Prostate gland (tissue), 2 donors: ENCODE data around the gene CD200R1L. TPM values are rescaled to one million over a fixed set of nuclear protein-coding genes. Genes with fewer than 3 reads are reported as not detected.

Experiments
- DNase-seq: peaks from one replicate; pipeline ENCODE4 v3.0.0-alpha.2; 2019; ENCODE audit warnings: low spot score
- H3K27ac ChIP-seq, 2 donors: fragments of 200-600 bp; sonication (generic); 2 replicates each; pipeline ENCODE4 v1.5.1; 2017 to 2019
- H3K27me3 ChIP-seq: fragments of 200-600 bp; sonication (generic); replicated peaks from 2 replicates; pipeline ENCODE4 v1.5.1; 2019; ENCODE audit not compliant: insufficient read depth
- H3K36me3 ChIP-seq, 2 donors: fragments of 200-600 bp; sonication (generic); 1 replicate in 1 of 2; 2 replicates in 1 of 2; pipeline versions ENCODE4 v1.5.1 to v1.8.1; 2017 to 2019
- H3K4me1 ChIP-seq: fragments of 200-600 bp; sonication (generic); replicated peaks from 2 replicates; pipeline ENCODE4 v1.5.1; 2019
- H3K4me3 ChIP-seq, 2 donors: fragments of 200-600 bp; sonication (generic); 2 replicates each; pipeline ENCODE4 v1.5.1; 2017 to 2019
- H3K9me3 ChIP-seq: fragments of 200-600 bp; sonication (generic); 2 replicates; pipeline ENCODE4 v1.5.1; 2017
- POLR2A ChIP-seq: fragments of 450-650 bp; IDR thresholded peaks from one replicate; pipeline ENCODE4 v1.6.1; 2016; ENCODE audit warnings: antibody characterized with exemption, mild to moderate bottlenecking
- POLR2AphosphoS5 ChIP-seq: sonication (generic); formaldehyde crosslinking; IDR thresholded peaks from one replicate; pipeline ENCODE4 v1.6.1; 2017; ENCODE audit warnings: antibody characterized with exemption
- WGBS: methylation state at CpG from one replicate; pipeline ENCODE4 v1.1.5; 2018; 5-methylcytosine and 5-hydroxymethylcytosine counted together
- intact Hi-C: fragments of 100-400 bp; cut with DNase I; formaldehyde crosslinking; loops from one replicate; pipeline ENCODE4 v1.14.2; 2022
- total RNA-seq, 2 donors: library from RNA; depleted of rRNA; stranded (reverse); fragments of >200 nt; gene quantifications; one replicate each; pipeline ENCODE4 v1.1.0, GENCODE V29; 2016
- TF ChIP-seq, protein P1 (sequence below), 4 experiments: fragments of 200-600 bp in 2 of 4; fragments of 450-650 bp in 2 of 4; sonication (generic) in 2 of 4; IDR thresholded peaks; 1 replicate in 3 of 4; 2 replicates in 1 of 4; pipeline ENCODE4 v1.5.1; 2016 to 2019; ENCODE audit warnings: antibody characterized with exemption in 4 of 4, mild to moderate bottlenecking in 2 of 4, moderate library complexity in 2 of 4

Gene CD200R1L
- total RNA-seq, 2 donors from 2014 or later = not detected

GRCh38 chr3:112770032-112770626 lies 76.5 kb downstream of the CD200R1L start:
- no peaks in the 10 kb centered on the region for H3K9me3 ChIP-seq
- H3K36me3 ChIP-seq = no peaks in the 10 kb centered on the region
- H3K27me3 ChIP-seq = no peaks in the 10 kb centered on the region
- no peak for DNase-seq
- H3K4me1 ChIP-seq = no peaks in the 10 kb centered on the region
- no peak overlapping the region for H3K4me3 ChIP-seq
- no peak overlapping the region for H3K27ac ChIP-seq
- TF ChIP-seq, protein P1, sequence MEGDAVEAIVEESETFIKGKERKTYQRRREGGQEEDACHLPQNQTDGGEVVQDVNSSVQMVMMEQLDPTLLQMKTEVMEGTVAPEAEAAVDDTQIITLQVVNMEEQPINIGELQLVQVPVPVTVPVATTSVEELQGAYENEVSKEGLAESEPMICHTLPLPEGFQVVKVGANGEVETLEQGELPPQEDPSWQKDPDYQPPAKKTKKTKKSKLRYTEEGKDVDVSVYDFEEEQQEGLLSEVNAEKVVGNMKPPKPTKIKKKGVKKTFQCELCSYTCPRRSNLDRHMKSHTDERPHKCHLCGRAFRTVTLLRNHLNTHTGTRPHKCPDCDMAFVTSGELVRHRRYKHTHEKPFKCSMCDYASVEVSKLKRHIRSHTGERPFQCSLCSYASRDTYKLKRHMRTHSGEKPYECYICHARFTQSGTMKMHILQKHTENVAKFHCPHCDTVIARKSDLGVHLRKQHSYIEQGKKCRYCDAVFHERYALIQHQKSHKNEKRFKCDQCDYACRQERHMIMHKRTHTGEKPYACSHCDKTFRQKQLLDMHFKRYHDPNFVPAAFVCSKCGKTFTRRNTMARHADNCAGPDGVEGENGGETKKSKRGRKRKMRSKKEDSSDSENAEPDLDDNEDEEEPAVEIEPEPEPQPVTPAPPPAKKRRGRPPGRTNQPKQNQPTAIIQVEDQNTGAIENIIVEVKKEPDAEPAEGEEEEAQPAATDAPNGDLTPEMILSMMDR (IDR thresholded peaks at IDR 0.05) = no peak
- WGBS = 86% methylated on average over 3 of the region's 3 CpGs
- intact Hi-C loops = no loop called here

DNA sequence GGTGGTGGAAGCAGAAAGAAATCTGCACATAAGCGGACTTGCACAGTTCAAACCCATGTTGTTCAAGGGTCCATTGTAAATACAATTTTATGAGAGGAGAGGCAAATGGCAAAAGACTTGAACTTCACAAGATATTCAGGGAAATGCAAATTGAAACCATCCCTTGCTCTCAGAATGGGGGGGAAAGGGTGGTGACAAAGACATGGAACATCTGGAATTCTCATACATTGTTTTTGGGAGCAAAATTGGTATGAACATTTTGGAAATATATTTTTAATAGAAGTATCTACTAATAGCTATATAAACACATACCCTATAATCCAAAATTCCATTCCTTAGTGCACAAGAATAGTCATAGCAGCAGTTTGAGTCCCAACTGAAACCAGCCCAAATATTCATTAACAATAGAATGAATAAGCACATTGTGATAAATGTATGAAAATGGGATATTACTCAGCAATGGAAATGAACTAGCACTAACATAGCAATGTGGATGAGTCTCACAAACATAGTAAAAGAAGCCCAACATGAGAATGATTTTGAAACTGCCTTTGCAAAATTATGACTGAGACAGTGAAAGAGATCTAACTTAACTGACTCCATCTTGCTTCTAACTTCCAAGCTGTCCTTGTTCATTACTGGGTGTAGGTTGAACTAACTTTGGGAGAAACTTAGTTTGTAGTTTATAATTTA lies 77.2 kb downstream of the CD200R1L start:
- 69% methylated on average over 1 of the region's 1 CpG for WGBS
- no peaks in the 10 kb centered on the region for H3K36me3 ChIP-seq
- DNase-seq = no peak
- no peaks in the 10 kb centered on the region for H3K4me1 ChIP-seq
- intact Hi-C loops = no loop called here
- H3K27me3 ChIP-seq = no peaks in the 10 kb centered on the region
- TF ChIP-seq POLR2AphosphoS5 = no peak
- no peak for TF ChIP-seq POLR2A
- TF ChIP-seq, protein P1 (IDR thresholded peaks at IDR 0.05) = no peak
- no peak overlapping the region for H3K27ac ChIP-seq
- H3K9me3 ChIP-seq = no peaks in the 10 kb centered on the region
- H3K4me3 ChIP-seq = no peak overlapping the region

- no peaks in the 10 kb centered on the region for H3K27me3 ChIP-seq
- no peaks in the 10 kb centered on the region for H3K36me3 ChIP-seq
- H3K9me3 ChIP-seq = no peaks in the 10 kb centered on the region
- intact Hi-C loops = no loop called here
- no peak overlapping the region for H3K4me3 ChIP-seq
- WGBS = 67% methylated on average over 2 of the region's 2 CpGs
- TF ChIP-seq POLR2A (no peak), POLR2AphosphoS5 (no peak)
- TF ChIP-seq, protein P1 (IDR thresholded peaks at IDR 0.05) = no peak
- H3K27ac ChIP-seq = no peak overlapping the region
- no peak for DNase-seq
- H3K4me1 ChIP-seq = no peaks in the 10 kb centered on the region
Measured at GRCh38 chr3:112767777-112768176, 78.9 kb downstream of the CD200R1L start.

DNA sequence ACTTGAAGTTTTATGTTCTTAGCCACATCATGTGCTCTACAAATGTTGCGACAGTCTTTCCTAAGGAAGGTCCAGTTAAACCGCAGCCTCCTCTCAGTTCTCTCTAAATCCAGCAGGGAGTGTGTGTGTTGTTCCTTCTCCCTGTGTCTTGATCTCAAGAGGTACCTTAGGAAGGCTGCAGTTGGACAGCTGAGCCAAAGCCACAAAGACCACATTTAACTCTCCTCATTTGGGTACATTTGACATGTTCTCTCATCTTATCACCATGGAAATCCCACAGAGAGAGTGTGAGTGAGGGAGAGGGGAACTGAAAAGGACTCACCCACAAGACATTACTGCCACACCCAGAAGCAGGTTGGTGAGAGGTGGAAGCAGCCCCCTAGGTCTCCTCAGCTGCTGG lies 79.5 kb downstream of the CD200R1L start:
- no peak overlapping the region for H3K27ac ChIP-seq
- H3K9me3 ChIP-seq = no peaks in the 10 kb centered on the region
- no peaks in the 10 kb centered on the region for H3K4me1 ChIP-seq
- intact Hi-C loops = no loop called here
- H3K36me3 ChIP-seq = no peaks in the 10 kb centered on the region
- H3K4me3 ChIP-seq = no peak overlapping the region
- 82% methylated on average over 2 of the region's 2 CpGs for WGBS
- H3K27me3 ChIP-seq = no peaks in the 10 kb centered on the region
- DNase-seq = no peak
- TF ChIP-seq POLR2AphosphoS5 = no peak
- TF ChIP-seq POLR2A = no peak
- TF ChIP-seq, protein P1 (IDR thresholded peaks at IDR 0.05) = no peak

Other genes starting within 250 kb of the CD200R1L start
- gene CCDC80, start 205.7 kb downstream of the CD200R1L start, total RNA-seq = 10 to 100 TPM in 1 of 2 donors, 1 to 10 TPM in 1; 2.7 to 18.4 TPM
- gene CD200R1, start 128.2 kb upstream of the CD200R1L start, total RNA-seq = 1 to 10 TPM in 1 of 2 donors, under 1 TPM in 1; 0.23 to 2.2 TPM
- gene GTPBP8, start 144.1 kb upstream of the CD200R1L start, total RNA-seq = 10 to 100 TPM; 12.4 to 18.7 TPM